Esophagus muscularis mucosa (tissue), 3 donors: Measurements from ENCODE around the gene CTXN1.

Source experiments
- POLR2A ChIP-seq: fragments of 450-650 bp; IDR thresholded peaks from one replicate; pipeline ENCODE4 v1.6.1; 2017; ENCODE audit warnings: antibody characterized with exemption, moderate library complexity, mild to moderate bottlenecking, low read depth
- TF ChIP-seq, protein P1 (sequence below), 3 experiments: fragments of 200-600 bp in 2 of 3; fragments of 450-650 bp in 1 of 3; sonication (generic) in 2 of 3; IDR thresholded peaks; one replicate each; pipeline ENCODE4 v1.5.1; 2017 to 2019; ENCODE audit warnings: antibody characterized with exemption in 3 of 3, mild to moderate bottlenecking in 2 of 3, moderate library complexity in 1 of 3

DNA sequence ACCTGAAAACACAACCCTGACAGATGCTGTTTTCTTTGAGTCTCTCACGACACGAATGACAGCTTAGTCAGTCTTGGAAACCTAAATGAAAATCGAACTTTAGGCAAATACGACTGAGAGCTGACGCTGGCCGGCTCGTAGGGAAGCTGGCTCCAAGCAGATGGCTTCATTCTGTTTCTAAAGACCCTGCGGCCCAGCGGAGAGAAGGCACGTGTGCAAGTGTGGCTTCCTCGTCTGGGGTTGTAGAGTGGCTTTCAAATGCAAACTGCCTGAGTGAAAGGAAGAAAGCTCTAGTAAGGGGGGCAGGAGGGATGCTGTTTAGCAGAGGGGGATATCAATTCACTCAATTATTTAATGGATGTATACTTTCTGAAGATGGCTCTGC, 43.6 kb upstream of the CTXN1 start:
- no peak for TF ChIP-seq POLR2A
- TF ChIP-seq, protein P1, sequence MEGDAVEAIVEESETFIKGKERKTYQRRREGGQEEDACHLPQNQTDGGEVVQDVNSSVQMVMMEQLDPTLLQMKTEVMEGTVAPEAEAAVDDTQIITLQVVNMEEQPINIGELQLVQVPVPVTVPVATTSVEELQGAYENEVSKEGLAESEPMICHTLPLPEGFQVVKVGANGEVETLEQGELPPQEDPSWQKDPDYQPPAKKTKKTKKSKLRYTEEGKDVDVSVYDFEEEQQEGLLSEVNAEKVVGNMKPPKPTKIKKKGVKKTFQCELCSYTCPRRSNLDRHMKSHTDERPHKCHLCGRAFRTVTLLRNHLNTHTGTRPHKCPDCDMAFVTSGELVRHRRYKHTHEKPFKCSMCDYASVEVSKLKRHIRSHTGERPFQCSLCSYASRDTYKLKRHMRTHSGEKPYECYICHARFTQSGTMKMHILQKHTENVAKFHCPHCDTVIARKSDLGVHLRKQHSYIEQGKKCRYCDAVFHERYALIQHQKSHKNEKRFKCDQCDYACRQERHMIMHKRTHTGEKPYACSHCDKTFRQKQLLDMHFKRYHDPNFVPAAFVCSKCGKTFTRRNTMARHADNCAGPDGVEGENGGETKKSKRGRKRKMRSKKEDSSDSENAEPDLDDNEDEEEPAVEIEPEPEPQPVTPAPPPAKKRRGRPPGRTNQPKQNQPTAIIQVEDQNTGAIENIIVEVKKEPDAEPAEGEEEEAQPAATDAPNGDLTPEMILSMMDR (IDR thresholded peaks at IDR 0.05), result no peak
